ENCODE measurements around the gene IL12RB1. TPM values are rescaled to one million over a fixed set of nuclear protein-coding genes. Genes with fewer than 3 reads are reported as not detected.
"Not testable (repeated sequence)": the region's sequence is repeated elsewhere in the genome, so short reads cannot be mapped to it uniquely, and the experiment has no call there.

Gene IL12RB1
- polyA plus RNA-seq, 1 donor = 0.75 TPM

DNA sequence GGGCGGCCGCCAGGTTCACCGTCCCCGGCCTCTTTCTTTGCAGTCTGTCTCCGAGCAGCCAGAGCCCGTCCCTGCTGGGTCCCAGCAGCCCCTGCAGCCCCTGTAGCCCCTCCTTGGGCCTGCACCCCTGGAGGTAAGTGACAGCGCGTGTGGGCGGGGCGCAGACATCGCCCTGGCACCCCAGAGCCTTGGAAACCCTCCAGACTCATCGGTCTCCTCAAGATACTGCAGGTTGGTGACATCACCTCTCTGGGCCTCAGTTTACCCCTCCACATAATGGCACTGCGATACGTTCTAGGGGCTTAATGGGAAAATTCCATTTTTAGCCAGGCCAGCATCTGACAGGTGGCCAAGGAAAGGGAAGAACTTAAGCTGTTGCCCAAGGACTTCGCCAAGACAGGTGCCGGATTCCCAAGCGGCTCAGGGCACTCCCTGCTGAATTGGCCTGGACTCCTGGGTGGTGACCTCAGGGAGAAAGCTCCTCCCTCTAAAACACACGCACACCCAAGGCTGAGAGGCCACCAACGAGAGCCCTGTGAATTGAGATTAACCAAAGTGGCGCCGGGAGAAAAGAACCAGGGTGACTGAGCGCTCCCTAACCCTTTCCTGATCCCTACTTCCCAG is 24.0 kb upstream of the IL12RB1 start:
- no peak for DNase-seq

DNA sequence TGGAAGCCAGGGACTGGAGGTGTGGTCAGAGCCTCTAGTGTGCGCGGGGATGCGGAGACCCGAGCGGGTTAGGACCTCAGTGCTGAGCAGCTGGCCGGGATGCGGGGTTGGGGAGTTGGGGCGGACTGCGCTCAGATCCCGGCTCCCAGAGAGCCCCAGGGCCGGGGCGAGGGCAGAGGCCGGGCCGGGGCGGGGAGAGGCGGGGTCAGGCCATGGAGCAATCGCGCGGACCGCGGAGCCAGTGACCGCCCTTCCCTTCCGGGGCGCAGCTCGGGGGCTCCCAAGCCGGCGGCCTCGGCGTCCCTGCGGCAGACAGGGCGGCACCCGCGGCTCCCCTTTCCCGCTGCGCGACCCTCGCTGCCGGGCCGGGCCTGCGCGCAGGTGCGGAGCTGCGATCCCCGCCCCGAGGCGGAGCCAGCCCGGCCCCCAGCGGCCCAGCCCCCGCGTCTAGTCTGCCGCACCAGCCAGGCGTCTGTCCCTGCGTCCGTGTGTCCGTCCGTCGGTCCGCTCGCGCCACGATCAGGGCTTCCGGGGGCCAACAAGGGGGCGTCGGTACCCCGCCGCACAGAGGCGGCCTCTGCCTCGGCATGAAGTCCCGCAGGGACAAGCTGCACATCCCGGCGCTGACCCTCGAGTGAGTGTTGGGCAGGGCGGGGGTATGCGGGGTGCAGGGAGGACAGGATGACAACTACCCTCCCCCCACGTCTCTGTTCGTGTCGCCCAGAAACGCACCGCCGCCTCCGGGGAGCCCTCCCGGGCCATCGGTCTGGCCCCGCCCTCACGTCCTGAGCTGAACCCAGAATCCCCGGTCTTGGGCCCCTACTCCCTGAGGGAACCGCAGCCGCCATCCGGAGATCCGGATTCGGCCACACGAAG is 23.2 kb upstream of the IL12RB1 start:
- no peak for DNase-seq

DNA sequence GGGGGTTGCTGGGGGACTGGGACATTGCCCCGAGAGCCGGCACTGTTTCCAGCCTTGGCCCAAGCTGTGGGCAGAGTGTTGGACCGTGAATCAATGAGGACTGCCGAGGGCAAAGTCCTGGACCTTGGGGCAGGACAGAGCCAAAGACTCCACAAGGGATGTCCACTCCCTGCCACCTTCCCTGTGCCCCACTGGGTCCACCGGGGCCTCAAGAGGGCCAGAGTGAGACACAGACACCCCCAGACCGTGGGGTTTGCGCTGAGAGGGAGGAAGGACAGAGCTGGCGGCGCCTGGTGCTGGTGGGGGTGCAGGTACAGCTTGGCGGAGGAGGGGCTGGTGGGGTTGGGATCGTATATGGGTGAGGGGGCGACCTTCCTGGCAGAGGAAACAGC is 22.6 kb upstream of the IL12RB1 start:
- no peak for DNase-seq

DNA sequence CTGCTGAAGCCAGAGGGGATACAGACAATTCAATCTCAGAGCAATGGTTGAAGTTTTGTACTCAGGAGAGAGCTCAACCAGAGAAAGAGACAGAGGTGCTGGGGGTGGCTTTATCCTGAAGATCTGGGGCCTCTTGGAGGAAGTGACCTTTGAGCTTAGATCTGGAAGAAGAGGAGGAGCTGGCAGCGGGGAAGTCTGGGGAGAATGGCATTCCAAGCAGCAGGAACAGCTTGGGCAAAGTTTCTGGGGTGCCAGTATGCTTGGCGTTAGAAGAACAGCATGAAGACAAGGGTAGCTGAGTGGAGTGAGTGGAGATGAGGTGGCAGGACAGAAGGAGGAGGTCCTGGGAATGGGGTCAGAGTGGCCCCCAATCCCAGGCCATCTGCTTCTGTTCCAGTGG is 22.2 kb upstream of the IL12RB1 start:
- no peak for DNase-seq

DNA sequence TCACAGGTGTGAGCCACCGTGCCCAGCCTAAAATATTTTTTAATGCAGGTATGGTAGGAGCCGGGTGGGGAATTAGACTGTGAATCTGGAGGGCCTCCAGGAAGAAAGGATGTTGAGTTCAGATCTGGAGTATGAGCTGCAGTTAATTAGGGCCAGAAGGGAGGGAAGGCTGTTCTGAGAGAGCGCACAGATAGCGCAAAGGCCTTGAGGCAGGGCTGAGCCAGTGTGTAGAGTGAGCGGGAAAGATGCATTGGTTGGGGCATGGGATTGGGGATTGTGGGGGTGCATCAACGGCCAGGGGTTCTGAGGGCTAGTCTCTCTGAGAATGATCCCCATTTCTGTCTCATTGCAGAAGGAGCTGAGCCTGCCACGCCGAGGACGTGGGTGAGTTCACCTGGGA is 20.5 kb upstream of the IL12RB1 start:
- no peak for DNase-seq

DNA sequence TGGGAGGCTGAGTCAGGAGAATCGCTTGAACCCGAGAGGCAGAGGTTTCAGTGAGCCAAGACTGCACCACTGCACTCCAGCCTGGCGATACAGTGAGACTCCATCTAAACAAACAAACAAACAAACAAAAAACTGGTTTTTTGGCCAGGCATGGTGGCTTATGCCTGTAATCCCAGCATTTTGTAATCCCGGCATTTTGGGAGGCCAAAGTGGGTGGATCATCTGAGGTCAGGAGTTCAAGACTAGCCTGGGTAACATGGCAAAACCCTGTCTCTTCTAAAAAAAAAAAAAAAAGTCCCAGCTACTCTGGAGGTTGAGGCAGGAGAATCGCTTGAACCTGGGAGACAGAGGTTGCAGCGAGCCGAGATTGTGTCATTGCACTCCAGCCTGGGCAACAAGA is 18.5 kb upstream of the IL12RB1 start:
- DNase-seq = not testable (repeated sequence)

DNA sequence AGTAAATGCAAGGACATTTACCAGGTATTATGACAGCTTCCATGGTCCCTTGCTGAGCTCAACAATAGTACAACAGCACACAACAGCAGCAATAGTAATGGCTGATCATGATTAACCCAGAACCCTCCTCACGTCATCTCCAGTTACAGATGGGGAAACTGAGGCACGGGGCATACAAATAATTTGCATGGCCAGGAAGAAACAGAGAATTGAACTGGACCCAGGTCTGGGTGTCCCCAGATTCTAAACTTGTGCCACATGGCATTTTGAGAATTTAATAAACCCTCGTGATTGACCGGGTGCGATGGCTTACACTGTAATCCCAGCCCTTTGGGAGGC is 18.0 kb upstream of the IL12RB1 start:
- no peak for DNase-seq

DNA sequence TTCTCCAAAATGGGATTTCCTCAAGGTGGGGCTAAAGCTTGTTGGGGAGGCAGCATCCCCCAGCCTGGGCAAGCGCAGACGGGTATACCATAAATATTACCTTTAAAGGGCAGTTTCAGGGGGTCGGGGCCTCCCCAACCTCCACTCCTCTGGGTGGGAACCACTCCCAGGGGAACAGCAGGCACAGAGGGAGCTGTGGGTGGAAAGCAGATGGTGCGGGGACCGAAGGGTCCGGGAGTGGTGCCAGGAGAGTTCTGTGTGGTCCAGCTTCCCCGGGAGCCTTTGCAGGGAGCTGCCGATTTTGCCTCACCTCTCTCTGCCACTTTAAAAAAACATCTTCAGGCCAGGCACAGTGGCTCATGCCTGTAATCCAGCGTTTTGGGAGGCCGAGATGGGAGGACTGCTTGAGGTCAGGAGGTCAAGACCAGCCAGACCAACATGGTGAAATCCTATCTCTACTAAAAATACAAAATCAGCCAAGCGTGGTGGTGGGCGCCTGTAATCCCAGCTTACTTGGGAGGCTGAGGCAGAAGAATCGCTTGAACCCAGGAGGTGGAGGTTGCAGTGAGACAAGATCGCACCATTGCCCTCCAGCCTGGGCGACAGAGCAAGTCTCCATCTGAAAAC is 16.3 kb upstream of the IL12RB1 start:
- no peak for DNase-seq

DNA sequence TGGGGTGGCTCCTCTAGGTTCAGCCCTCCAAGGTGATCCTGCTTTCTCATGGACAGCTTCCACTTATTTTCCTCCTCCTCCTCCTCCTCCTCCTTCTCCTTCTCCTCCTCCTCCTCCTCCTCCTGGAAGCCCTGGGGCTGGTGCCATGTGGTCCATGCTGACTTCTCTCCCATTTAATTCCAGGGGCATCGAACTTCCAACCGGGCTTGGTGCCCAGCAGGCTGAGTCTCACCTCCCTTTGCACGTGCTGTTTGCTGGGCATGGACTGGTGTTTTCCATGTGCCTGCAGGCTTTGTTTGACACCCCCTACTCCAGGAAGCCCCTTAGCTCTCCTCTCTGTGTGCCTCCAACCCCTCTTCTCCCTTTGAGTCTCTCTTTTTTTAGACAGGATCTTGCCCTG is 14.5 kb upstream of the IL12RB1 start:
- DNase-seq = no peak

DNA sequence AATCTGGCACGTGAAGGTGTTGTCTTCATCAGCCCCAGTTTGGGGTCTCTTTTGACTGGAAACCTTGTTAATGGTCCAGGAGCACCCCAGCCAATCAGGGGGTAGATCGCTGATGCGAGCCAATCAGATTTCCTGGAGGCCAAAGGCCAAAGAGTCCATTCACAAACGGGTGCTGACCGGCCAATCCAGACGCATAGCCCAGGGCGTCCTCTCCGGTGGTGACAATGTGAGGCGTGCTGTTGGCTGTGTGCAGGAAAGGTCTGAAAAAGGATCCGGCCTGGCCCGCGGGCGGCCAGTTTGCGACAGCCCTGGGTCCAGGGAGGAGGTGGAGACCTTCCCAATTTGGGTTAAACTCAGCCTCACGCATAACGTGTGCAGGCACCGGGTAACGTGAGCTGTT is 14.0 kb upstream of the IL12RB1 start:
- DNase-seq = no peak

DNA sequence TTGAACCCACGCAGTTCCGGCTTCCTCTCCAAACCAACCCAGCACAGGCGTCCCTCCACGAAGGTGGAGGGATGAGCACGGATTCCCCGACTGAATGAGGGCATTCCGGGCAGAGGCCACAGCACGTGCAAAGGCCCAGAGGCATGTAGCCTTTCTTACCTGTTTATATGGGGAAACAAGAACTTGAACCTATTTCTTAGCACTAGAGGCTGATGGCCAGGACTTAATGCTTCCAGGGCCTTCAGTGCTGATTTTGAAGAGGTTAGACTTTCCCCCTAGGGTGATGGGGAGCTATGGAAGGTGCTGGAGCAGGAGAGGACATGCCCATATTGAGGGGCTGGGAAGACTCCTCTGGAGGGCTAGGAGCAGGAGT is 12.9 kb upstream of the IL12RB1 start:
- no peak for DNase-seq

DNA sequence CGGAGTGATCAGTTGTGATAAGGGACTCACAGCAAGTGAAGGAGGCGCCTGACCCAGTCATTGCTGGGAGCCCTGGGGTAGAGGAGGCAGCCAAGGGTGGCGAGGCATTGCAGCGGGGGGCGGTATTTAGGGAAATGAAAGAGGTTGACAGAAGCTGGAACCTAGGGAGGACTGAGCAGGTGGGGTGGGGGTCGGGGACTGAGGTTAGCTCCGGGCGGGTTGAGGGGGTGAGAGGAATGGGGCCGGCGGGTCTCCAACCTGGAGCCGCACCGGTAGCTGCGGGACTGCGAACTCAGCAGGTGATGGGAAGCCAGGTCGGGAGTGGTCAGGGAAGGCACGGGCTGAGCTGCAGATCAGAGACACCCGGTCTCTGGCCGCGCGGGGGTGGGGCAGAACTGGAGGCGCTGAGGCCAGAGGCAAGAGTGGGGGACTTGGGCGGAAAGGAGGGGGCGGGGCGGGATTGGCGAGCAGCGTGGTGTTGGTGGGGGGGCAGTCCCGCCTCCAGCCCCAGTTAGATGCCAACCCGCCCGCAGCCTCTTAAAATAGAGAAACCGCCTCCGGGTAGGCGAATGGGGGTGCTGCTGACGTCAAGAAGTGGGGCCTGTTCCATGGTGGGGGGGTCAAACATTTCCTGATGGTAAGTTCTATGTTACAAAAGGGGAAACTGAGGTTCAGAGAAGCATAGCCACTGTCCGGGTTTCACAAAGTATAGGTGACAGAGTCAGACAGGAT is 12.3 kb upstream of the IL12RB1 start:
- no peak for DNase-seq

DNA sequence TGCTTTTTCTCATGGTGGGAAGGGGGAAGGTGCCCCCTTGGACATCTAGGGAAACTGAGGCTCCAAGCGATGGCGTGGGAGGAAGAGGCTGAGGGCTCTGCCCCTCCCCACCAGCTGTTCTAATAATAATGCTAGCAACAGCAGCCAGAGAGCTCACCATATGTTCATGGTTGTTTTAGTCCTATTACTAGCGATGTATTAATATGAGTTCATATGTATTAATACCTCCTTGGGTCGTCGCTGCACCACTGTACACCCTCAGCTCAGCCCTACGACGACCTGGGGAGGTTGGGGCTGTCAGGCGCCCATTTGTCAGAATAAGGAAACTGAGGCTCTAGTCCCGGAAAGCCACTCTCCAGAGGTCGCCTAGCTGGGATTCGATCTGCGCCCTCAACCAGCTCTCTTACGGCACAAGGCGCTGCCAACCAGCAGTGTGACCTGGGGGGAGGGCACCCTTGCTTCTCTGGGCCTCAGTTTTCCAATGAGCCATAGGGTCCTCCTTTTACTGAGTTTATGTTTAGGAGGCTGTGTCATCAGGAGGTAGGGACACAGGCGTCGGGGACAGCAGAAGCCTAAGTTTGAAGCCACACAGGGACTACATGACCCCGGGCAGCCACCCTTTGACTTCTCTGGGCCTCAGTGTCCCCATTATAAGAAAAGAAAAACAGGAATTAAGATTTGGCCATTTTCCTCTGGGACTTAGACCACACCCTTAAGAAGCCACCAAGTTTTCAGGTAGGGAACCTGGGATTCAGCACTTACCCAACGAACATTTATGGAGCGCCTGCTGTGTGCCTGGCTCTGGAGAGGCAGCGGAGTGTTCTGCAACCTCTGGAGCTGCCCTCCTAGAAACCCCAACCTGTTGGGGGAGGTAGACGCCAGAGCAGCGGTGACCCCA is 11.5 kb upstream of the IL12RB1 start:
- no peak for DNase-seq

DNA sequence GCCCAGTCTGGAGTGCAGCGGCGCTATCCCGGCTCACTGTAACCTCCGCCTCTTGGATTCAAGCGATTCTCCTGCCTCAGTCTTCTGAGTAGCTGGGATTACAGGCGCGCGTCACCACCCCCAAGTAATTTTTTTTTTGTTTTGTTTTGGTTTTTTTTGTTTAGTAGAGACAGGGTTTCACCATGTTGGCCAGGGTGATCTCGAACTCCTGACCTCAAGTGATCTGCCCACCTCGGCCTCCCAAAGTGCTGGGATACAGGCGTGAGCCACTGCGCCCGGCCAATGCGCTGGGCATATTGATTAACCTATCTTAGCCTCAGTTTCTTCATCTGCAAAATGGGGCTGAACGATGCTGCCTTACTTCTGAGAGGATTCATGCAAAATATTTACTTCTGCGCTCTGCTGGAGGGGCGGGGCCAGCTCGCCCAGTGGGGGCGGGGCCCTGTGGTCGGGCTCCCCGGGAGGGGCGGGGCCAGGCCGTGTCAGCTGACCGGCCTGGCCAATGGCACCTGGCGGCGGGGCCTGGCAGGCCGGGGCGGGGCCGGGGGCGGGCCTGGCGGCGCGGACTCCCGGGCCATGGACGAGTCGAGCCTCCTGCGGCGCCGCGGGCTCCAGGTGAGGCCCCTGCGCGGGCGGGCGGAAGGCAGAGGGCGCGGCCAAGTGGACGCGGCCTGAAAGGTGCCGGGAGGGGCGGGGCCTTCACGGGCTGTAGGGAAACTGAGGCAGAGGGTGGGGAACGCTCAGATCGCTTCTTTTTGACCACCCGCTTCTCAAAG is 10.7 kb upstream of the IL12RB1 start, which contains the start of gene MAST3:
Gene MAST3, plus strand, starts transcription at position 562 of the 776 bp plus-strand sequence. Its CDS starts 15 bp downstream, at position 577.
- peak; percentile 54 for DNase-seq

DNA sequence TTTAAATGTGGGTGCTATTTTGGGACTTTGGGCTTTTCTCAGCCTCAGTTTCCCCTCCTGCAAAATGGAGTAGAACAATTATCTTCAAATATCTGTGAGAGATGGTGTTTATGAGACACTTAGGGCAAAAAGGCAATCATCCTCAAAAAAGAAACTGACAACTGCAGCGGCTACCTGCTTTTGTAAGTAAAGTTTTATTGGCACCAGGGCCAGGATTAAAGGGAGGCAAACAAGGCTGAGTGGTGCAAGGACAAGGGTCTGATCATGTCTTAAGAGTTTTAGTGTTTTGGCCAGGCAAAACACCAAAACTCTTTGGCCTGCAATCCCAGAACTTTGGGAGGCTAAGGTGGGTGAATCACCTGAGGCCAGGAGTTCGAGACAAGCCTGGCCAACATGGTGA is 9.5 kb upstream of the IL12RB1 start:
- DNase-seq = no peak

DNA sequence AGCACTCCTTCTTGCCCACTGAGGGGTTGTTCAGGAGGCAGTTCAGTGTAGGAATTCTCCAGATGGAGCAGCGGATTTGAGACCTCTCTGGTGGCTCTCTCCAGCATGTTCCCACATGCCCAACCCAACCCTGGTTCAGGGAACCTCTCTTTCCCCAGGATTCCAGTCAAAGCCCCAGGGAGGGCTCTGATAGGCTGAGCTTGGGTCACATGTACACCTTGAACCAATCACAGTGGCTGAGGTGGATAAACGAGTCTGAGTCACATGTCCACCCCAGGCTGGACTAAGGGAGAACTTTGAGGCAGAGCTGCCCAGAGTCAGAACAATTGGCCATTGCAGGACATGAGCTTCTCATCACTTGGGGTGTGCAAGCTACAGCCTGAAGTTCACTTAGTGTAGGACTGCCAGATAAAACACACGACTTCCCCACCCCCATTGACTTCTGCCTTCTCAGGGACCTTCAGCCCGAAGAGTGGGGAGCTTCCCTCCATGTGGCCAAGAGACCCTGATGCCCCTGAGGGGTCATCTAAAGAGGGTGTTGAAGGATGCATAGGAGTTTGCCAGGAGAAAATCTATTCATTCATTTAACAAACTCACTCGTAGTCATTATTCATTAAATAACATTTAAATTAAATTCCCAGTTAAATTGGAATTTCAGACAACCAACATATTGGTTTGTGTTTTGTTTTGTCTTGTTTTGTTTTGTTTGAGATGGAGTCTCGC is 6.9 kb upstream of the IL12RB1 start:
- DNase-seq = no peak

DNA sequence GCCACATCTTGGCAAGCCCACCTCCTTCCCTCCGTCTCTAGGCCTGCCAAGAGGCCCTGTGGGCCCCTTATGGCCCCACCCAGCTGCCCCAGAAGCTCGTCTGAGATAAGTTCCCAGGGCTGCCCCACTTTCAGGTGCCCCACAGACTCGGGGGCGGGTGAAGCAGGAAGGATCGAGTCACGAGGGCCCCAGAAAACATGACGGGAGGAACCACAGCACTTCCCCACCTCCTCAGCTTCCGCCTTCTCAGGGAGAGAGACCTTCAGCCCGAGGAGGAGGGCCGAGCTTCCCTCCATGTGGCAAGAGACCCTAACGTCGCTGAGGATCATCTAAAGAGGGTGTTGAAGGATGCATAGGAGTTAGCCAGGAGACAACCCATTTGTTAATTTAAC is 4.5 kb upstream of the IL12RB1 start:
- DNase-seq = no peak

DNA sequence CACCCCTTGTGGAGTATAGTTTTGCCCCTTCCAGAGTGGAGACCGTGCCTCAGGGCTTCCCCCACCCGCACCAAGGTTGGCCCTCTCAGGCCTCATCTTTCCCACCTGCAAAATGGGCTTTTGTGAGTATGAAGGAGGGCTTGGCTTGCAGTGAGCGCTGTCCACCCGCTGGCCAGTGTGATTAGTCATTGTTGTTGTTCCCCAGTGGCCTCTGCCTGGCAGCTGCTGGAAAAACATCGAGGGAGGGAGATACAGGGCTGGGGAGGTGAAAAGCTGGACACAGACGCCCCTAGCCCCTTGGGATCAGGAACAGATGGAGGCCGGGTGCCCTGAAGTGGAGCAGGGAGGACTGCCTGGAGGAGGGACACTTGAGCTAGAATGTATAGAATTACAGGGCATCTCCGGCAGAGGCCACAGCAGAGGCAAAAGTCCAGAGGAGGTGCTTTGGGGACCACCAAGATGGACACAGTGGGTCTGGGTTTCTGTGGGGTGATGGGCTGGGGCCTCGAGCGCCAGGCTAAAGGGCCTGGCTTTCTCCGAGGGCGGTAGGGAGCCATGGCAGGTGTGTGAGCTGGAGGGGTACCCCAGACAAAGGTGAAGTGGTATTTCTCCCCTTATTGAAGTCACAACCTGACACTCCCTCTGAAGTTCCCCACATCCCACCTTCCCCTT is 3.9 kb upstream of the IL12RB1 start:
- no peak for DNase-seq

DNA sequence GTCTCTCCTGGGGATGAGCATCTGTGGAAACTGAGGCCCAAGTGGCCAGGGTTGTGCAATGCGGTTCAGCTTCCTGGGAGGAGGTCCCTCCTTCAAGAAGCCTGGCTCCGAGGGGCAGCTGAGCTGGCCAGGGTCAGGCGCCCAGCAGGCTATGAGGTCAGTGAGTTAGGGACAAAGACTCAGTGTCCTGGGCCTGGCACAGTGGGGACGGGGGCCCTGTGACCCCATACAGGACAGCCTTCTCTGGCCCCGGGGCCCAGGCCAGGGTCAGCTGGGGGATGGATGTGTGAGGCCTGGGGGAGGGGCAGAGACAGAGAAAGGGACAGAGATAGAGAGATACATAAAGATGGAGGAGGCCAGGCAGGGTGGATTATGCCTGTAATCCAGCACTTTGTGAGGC is 3.0 kb upstream of the IL12RB1 start:
- DNase-seq = no peak

DNA sequence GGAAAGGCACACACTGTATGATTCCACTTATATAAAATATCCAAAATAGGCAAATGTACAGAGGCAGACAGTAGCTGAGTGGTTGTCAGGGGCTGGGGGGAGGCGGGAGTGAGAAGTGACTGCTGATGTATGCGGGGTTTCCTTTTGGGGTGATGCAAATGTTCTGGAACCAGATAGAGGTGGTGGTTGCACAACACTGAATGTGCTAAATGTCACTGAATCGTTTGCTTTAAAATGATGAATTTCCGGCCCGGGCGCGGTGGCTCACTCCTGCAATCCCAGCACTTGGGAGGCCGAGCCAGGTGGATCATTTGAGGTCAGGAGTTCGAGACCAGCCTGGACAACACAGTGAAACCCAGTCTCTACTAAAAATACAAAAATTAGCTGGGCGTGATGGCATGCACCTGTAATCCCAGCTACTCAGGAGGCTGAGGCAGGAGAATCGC is 2.4 kb upstream of the IL12RB1 start:
- not testable (repeated sequence) for DNase-seq
